LoVo (cell line): Measurements from ENCODE around the gene SLC39A12.
A peak's percentile ranks its signal among the peaks of the same experiment; 100 is the strongest.
"Not testable (repeated sequence)": the region's sequence is repeated elsewhere in the genome, so short reads cannot be mapped to it uniquely, and the experiment has no call there.

Experiments used
- DNase-seq: peaks from one replicate; pipeline ENCODE4 v3.0.0-alpha.2; 2016; ENCODE audit warnings: low spot score

The SLC39A12 gene

DNA sequence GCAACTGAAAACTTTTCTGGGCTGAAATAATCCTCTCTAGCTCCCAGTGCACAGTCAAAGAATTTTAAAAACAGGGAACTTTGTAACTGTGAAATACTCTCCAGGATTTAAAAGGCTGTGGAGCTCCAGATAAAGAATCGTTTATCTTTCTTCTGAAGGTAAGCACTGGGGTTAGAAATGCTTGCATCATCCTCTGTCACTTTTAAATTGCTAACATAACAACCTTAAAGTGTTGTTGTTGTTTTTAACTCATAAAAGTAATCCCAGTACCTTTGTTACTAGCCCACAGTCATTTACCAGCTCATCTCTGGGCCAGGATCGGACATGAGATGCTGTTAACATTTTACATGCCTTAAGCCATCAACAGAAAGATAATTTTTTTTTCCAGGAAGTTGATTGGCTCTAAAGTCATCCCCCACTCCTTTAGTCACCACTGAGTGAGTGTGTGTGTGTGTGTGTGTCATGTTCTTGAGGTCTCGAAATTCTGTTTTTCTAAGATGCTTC is at the start of gene SLC39A12:
TSS of gene SLC39A12 (plus strand) at position 51 of the 504 bp plus-strand sequence. CDS start 1,359 bp downstream, outside the sequence.
- DNase-seq, result peak; percentile 21

DNA sequence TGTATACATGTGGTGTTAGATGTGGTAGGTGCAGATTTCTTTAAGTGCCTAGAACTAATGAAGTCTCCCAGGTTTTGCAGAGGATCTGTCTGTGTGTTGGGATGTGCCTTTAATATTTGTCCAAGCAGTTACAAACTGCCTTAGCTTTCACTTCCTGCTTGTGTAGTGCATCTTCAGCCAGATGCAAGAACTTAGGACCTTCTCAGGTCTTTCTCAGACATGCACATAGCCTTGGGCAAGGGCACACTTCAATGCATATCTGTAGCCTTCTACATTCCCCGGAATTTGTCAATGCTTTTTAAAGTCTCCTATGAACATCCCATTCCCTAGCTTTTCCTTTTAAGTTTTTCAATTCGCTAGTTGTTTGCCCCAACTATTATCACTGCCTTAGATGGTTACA is 47.2 kb upstream of the SLC39A12 start:
- no peak for DNase-seq

DNA sequence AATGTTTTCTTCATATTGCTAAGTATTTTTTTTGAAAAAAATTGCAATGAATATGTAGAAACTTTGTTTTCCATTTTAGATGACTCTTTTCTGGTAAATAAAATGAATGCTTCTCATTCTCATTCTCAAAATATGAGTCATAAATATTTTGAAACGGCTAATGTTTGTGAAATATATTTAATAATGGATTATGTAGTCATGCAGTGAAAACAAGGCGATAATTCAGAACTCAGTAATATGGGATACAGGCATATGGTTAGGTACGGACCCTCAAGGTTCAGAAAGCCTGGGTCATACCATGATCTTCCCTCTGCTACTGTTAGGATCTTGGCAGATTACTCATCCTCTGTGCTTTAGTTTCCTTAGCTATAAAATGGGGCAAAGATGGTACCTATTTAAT is 46.2 kb upstream of the SLC39A12 start:
- no peak for DNase-seq

- no peak for DNase-seq
These were observed 45.7 kb upstream of the SLC39A12 start for GRCh38 chr10:17906002-17906401.

DNA sequence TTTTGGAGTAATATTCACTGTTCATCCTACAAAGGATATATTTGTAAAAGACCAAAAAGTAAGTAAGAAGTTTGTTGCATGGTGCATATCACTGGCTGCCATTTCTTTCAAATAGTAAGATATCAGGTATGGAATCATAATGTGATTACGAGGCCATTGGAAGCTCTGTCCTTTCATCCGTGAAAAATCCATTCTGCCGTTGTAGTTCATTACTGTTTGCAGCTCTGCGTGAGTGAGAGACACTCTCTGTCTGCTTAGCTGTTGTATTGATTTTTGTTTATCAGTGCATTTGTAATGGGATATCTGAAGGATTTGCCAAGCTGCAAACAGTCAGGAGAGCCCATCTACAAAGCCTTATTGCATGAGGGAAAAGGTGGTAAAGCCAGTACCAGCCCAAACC is 44.1 kb upstream of the SLC39A12 start:
- no peak for DNase-seq

GRCh38 chr10:17910125-17910789 is 41.5 kb upstream of the SLC39A12 start:
- peak; percentile 64 for DNase-seq

DNA sequence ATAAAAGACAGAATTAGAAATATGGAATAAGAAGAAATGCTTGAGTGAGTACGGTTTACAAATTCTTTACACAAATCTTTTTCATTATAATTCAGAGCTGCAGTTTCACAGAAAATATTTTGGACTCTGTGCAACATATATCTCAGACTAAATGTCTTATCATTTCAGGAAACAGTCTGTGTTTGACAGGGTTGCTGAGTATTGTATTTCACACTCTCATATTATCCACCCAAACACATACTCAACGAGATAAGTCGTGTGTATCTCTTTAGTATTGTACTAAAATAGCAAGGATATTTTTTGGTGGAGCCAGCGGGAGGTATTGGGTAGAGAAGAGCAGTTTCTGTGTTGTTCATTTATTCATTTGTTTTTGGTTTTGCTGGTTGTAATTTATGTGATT is 39.0 kb upstream of the SLC39A12 start:
- no peak for DNase-seq

DNA sequence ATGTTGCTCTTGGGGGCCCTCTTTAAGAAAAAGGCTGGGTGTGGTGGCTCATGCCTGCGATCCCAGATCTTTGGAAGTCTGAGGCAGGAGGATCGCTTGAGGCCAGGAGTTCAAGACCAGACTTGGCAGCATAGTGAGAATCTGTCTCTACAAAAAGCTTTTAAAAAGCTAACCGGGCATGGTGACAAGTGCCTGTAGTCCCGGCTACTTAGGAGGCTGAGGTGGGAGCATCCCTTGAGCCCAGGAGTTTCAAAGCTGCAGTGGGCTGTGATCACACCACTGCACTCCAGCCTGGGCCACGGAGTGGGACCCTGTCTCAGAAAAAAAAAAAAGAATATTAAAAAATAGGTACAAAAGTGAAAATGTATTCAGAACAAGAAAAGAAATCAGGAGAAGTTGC is 38.1 kb upstream of the SLC39A12 start:
- DNase-seq, result no peak

- DNase-seq, result no peak
These were observed 37.3 kb upstream of the SLC39A12 start for GRCh38 chr10:17914169-17915045.

DNA sequence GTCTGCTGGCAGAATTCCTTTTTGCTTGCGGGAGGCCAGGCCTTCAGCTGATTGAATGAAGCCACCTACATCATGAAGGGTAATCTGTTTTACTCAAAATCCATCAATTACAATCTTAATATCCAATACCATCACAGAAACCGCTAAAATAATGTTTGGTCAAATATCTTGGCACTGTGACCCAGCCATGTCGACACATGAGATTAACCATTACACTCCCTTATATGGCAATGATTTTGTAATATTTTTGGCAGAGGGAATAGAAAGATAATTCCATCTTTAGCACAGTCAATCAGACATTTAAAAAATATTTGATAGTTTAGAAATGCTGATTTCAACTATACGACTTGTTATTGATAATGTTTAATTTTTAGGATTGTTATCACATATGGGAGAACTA is 36.5 kb upstream of the SLC39A12 start:
- DNase-seq, result no peak

DNA sequence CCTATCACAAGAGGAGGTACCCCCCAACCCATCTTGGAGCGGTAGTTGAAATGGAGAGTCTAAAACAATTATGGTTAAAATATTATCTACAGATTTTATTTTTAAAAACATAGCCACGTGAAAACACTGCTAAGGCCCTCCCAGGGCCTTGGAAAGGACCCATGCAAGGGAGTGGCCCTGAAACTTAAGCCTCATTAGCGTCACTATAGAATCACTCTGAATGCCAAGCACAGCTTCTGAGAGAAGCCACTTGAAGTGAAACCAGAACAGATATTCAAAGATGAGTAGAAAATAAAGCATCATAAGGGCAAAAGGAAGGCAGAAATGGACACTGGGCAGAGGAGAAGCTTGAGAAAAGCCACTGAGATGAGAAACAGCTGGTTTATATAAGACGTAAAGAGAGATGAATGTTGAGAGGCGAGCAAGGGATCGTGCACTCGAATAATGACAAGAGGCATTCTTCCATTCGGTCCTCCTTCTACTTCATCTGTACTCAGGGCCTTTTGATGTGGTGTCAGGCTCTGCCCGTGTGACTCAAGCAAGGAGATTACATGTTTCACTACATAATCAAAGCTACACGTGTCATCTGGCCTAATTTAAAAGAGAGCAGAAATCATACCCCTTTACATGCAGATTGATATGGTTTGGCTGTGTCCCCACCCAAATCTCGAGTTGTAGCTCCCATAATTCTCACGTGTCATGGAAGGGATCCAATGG is 33.4 kb upstream of the SLC39A12 start:
- no peak for DNase-seq

- DNase-seq, result no peak
These were observed 30.3 kb upstream of the SLC39A12 start for GRCh38 chr10:17921378-17921777.

GRCh38 chr10:17923728-17924127 is 28.0 kb upstream of the SLC39A12 start:
- peak; percentile 60 for DNase-seq

GRCh38 chr10:17943033-17943745 is 8.5 kb upstream of the SLC39A12 start:
- peak; percentile 72 for DNase-seq

DNA sequence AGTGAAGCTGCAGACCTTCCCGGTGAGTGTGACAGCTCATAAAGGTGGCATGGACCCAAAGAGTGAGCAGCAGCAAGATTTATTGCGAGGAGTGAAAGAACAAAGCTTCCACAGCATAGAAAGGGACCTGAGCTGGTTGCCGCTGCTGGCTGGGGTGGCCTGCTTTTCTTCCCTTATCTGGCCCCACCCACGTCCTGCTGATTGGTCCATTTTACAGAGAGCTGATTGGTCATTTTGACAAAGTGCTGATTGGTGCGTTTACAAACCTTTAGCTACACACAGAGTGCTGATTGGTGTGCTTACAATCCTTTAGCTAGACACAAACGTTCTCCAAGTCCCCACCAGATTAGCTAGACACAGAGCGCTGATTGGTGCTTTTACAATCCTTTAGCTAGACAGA is 1.4 kb upstream of the SLC39A12 start:
- not testable (repeated sequence) for DNase-seq

DNA sequence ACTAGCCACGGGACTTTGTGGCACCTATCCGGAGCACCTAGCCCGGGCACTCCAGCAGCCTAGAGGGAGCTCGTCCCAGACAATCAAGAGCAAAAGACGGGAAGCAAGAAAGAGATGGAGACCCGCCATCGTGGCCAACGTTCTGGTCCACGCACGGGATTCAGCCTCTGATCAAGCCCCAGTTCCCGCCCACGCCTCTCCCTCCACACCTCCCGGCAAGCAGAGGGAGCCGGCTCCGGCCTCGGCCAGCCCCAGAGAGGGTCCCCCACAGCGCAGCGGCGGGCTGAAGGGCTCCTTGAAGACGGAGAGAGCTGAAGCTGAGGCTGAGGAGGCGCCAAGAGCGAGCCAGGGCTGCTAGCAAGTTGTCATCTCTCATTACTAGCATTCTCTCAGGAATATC is 992 bp upstream of the SLC39A12 start:
- DNase-seq, result no peak

- DNase-seq, result not testable (repeated sequence)
These were observed 2.7 kb downstream of the SLC39A12 start for GRCh38 chr10:17954372-17954771.

DNA sequence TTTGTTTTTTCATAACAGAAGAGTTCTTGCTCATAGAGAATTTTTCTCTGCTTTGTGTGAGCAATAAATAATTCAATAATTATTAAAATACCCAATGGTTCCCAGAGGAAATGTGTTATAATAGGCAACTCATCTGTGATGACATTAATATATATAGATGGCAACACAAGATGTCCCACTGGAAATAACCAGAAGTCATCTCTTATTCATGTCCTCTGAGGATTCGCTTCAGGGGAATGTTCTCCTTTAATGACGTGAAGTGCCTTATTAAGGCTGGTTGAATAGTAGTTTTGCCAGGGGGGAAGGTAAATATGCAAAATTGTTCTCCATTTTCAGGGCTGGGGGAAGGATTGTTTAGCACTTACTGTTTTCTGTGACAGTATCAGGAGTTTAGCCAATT is 3.1 kb downstream of the SLC39A12 start:
- no peak for DNase-seq

- DNase-seq, result no peak
These were observed 6.3 kb downstream of the SLC39A12 start for GRCh38 chr10:17958049-17958448.

DNA sequence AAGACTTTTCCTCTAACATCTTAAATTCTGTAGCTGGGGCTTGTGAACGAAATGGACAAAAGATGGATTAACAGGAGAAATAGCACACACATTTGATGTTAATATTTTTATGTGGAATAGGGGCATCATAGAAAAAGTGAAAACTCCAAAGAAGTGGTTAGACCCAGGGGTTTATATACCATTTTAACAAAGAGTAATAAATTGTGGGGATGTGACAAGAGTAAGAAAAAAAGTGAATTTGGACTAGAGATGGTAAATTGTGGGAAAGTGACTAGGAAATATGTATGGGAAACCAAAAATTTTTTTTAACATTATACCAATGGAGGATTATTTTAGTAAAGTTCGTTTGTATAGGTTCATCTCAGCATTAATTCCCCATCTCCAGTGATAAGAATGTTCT is 8.2 kb downstream of the SLC39A12 start:
- DNase-seq, result no peak

- DNase-seq, result no peak
These were observed 10.1 kb downstream of the SLC39A12 start for GRCh38 chr10:17961551-17962422.
